A673 (cell line): ENCODE data around the gene AKT3. TPM values are rescaled to one million over a fixed set of nuclear protein-coding genes. Genes with fewer than 3 reads are reported as not detected.

Experiments used
- BruUV-seq: library from RNA; stranded (reverse); fragments of 400-500 nt; replicated peaks from 2 replicates; lab custom pipeline; 2021; lab: Mats Ljungman, UMichigan
- CTCF ChIA-PET: fragments of 300-600 bp; sonication (Branson Sonifier 250); formaldehyde crosslinking; loops from one replicate; lab custom pipeline; 2022; ENCODE audit warnings: antibody characterized with exemption; lab: Charles Lee
- POLR2A ChIA-PET: fragments of 300-600 bp; sonication (Branson Sonifier 250); formaldehyde crosslinking; loops from one replicate; lab custom pipeline; 2022; ENCODE audit warnings: antibody characterized with exemption; ENCODE audit not compliant: low non-redundant PET; lab: Charles Lee
- DNase-seq: peaks from one replicate; pipeline ENCODE4 v3.0.0-alpha.2; 2015; ENCODE audit warnings: low spot score
- H3K27ac ChIP-seq: fragments of 200-600 bp; sonication (generic); 2 replicates; pipeline ENCODE4 v1.5.1; 2016; ENCODE audit warnings: mixed run types, low read depth, mild to moderate bottlenecking, mixed read lengths, antibody characterized with exemption, low read length; ENCODE audit not compliant: poor library complexity, severe bottlenecking
- H3K27me3 ChIP-seq: fragments of 200-600 bp; sonication (generic); replicated peaks from 2 replicates; pipeline ENCODE4 v1.6.1; 2017; ENCODE audit warnings: mixed run types, low read depth, mild to moderate bottlenecking, mixed read lengths, antibody characterized with exemption, low read length; ENCODE audit not compliant: insufficient read depth, poor library complexity
- H3K36me3 ChIP-seq: fragments of 200-600 bp; sonication (generic); 2 replicates; pipeline ENCODE4 v1.6.1; 2016; ENCODE audit warnings: mixed run types, mild to moderate bottlenecking, mixed read lengths, antibody characterized with exemption, low read length; ENCODE audit not compliant: insufficient read depth, poor library complexity, severe bottlenecking
- H3K4me1 ChIP-seq: fragments of 200-600 bp; sonication (generic); 2 replicates; pipeline ENCODE4 v1.6.1; 2017; ENCODE audit warnings: mixed run types, mild to moderate bottlenecking, mixed read lengths, antibody characterized with exemption, low read length; ENCODE audit not compliant: insufficient read depth, poor library complexity, severe bottlenecking
- H3K4me3 ChIP-seq: fragments of 200-600 bp; sonication (generic); 2 replicates; pipeline ENCODE4 v1.5.1; 2016; ENCODE audit warnings: low read depth, mixed run types, mild to moderate bottlenecking, mixed read lengths, low read length; ENCODE audit not compliant: poor library complexity, severe bottlenecking
- H3K9me3 ChIP-seq: fragments of 200-600 bp; sonication (generic); 2 replicates; pipeline ENCODE4 v1.6.1; 2016; ENCODE audit warnings: mixed run types, low read depth, mild to moderate bottlenecking, mixed read lengths, antibody characterized with exemption, low read length; ENCODE audit not compliant: poor library complexity, severe bottlenecking
- CTCF ChIP-seq: fragments of 300-800, 200-600 bp; sonication (generic); conservative IDR thresholded peaks from 2 replicates; pipeline ENCODE4 v1.5.1; 2017; ENCODE audit warnings: low read depth, mild to moderate bottlenecking, antibody characterized with exemption, low read length, moderate library complexity, mixed read lengths
- EZH2 ChIP-seq: fragments of 200-600 bp; sonication (generic); IDR thresholded peaks from 2 replicates; pipeline ENCODE4 v1.6.1; 2017; ENCODE audit warnings: borderline replicate concordance, low read depth, mild to moderate bottlenecking, mixed read lengths, antibody characterized with exemption, low read length; ENCODE audit not compliant: poor library complexity, severe bottlenecking
- intact Hi-C: fragments of 100-400 bp; cut with micrococcal nuclease; formaldehyde crosslinking; loops from one replicate; pipeline ENCODE4 v1.10.0; 2022; ENCODE audit not compliant: unreplicated experiment
- total RNA-seq: library from RNA; stranded (reverse); gene quantifications from 2 replicates; pipeline ENCODE4 v1.2.3, GENCODE V29; 2021

The AKT3 gene
- total RNA-seq, 1 experiment from 2014 or later = 14.4 TPM

- POLR2A ChIA-PET = no interaction called here
- TF ChIP-seq CTCF (no peak), EZH2 (no peak)
- H3K36me3 ChIP-seq = no peaks in the 10 kb centered on the region
- no peak overlapping the region for H3K27ac ChIP-seq
- no peaks in the 10 kb centered on the region for H3K4me1 ChIP-seq
- no peaks in the 10 kb centered on the region for H3K27me3 ChIP-seq
- no peaks in the 10 kb centered on the region for H3K9me3 ChIP-seq
- intact Hi-C loops = no loop called here
- no TSS peak for BruUV-seq
- no peak overlapping the region for H3K4me3 ChIP-seq
- CTCF ChIA-PET = no interaction called here
- no peak for DNase-seq
Observed at GRCh38 chr1:243732637-243733036, 117.4 kb downstream of the AKT3 start.

GRCh38 chr1:243731974-243732625 is 117.9 kb downstream of the AKT3 start:
- Histone ChIP-seq H3K4me1 (no peaks in the 10 kb centered on the region), H3K27me3 (no peaks in the 10 kb centered on the region), H3K27ac (no peak overlapping the region), H3K9me3 (no peaks in the 10 kb centered on the region), H3K36me3 (no peaks in the 10 kb centered on the region), H3K4me3 (no peak overlapping the region)
- no peak for TF ChIP-seq CTCF
- TF ChIP-seq EZH2 = no peak
- DNase-seq = no peak
- no TSS peak for BruUV-seq
- intact Hi-C loops = no loop called here
- CTCF ChIA-PET = no interaction called here
- POLR2A ChIA-PET = no interaction called here

GRCh38 chr1:243731301-243731891 is 118.6 kb downstream of the AKT3 start:
- no peak for DNase-seq
- no peak for TF ChIP-seq EZH2
- TF ChIP-seq CTCF = no peak
- ChIA-PET CTCF (no interaction called here), POLR2A (no interaction called here)
- Histone ChIP-seq H3K4me3 (no peak overlapping the region), H3K9me3 (no peaks in the 10 kb centered on the region), H3K36me3 (no peaks in the 10 kb centered on the region), H3K27me3 (no peaks in the 10 kb centered on the region), H3K27ac (no peak overlapping the region), H3K4me1 (no peaks in the 10 kb centered on the region)
- intact Hi-C loops = no loop called here
- no TSS peak for BruUV-seq
